Osteoblast (primary cell): Measurements from ENCODE around the gene FBXW9. TPM values are rescaled to one million over a fixed set of nuclear protein-coding genes. Genes with fewer than 3 reads are reported as not detected.

Source experiments
- DNase-seq: peaks from one replicate; pipeline ENCODE4 v3.0.0; 2011; ENCODE audit warnings: low spot score, mixed read lengths; ENCODE audit not compliant: insufficient read length; ENCODE audit errors: missing footprints
- H2AFZ ChIP-seq: 2 replicates; pipeline ENCODE4 v1.6.0; 2011; ENCODE audit warnings: mild to moderate bottlenecking, low read length
- H3K27ac ChIP-seq: 2 replicates; pipeline ENCODE4 v1.5.1; 2011; ENCODE audit warnings: mild to moderate bottlenecking, low read depth, low read length, moderate library complexity
- H3K27me3 ChIP-seq: 2 replicates; pipeline ENCODE4 v1.6.0; 2012; ENCODE audit warnings: mild to moderate bottlenecking, control low read depth, inconsistent platforms, low read length, moderate library complexity; ENCODE audit not compliant: insufficient read depth
- H3K36me3 ChIP-seq: 2 replicates; pipeline ENCODE4 v1.5.1; 2011; ENCODE audit warnings: mild to moderate bottlenecking, low read length, control low read depth, moderate library complexity; ENCODE audit not compliant: insufficient read depth
- H3K4me1 ChIP-seq: 2 replicates; pipeline ENCODE4 v1.5.1; 2011; ENCODE audit warnings: mild to moderate bottlenecking, low read length, control low read depth, moderate library complexity; ENCODE audit not compliant: insufficient read depth
- H3K4me2 ChIP-seq: 2 replicates; pipeline ENCODE4 v1.6.0; 2011; ENCODE audit warnings: mild to moderate bottlenecking, low read length; ENCODE audit not compliant: insufficient read depth
- H3K4me3 ChIP-seq: fragments of 200-600 bp; sonication (generic); 3 replicates; pipeline ENCODE4 v1.5.1; 2012; ENCODE audit warnings: mild to moderate bottlenecking, low read length, inconsistent platforms; ENCODE audit not compliant: insufficient read depth
- H3K79me2 ChIP-seq: 2 replicates; pipeline ENCODE4 v1.6.0; 2012; ENCODE audit warnings: mild to moderate bottlenecking, low read length, control low read depth, inconsistent platforms; ENCODE audit not compliant: insufficient read depth
- H3K9me3 ChIP-seq: 2 replicates; pipeline ENCODE4 v1.5.1; 2011; ENCODE audit warnings: low read depth, low read length, control low read depth
- H4K20me1 ChIP-seq: 2 replicates; pipeline ENCODE4 v1.6.0; 2012; ENCODE audit warnings: mild to moderate bottlenecking, low read length, control low read depth; ENCODE audit not compliant: insufficient read depth
- CTCF ChIP-seq: IDR thresholded peaks from 2 replicates; pipeline ENCODE4 v1.5.1; 2011; ENCODE audit warnings: mild to moderate bottlenecking, low read depth, low read length, moderate library complexity; ENCODE audit errors: extremely low read depth
- total RNA-seq: library from RNA; depleted of rRNA; stranded (reverse); fragments of >200 nt; gene quantifications from 2 replicates; pipeline ENCODE4 v1.2.3, GENCODE V29; 2012

FBXW9 gene
- total RNA-seq, 1 donor, result 18.5 TPM

GRCh38 chr19:12668346-12668745 lies 28.1 kb downstream of the FBXW9 start:
- H3K79me2 ChIP-seq, result peaks cover 47% of the 10 kb centered on the region
- DNase-seq, result peak; percentile 62
- peak overlapping the region; percentile 95 for H3K27ac ChIP-seq
- H3K4me1 ChIP-seq, result peaks cover 34% of the 10 kb centered on the region
- peaks cover 8% of the 10 kb centered on the region for H4K20me1 ChIP-seq
- H3K9me3 ChIP-seq, result no peaks in the 10 kb centered on the region
- peaks cover 23% of the 10 kb centered on the region for H3K36me3 ChIP-seq
- peak overlapping the region; percentile 89 for H3K4me2 ChIP-seq
- H3K27me3 ChIP-seq, result no peaks in the 10 kb centered on the region
- TF ChIP-seq CTCF, result no peak
- peak overlapping the region; percentile 80 for H3K4me3 ChIP-seq
- peak overlapping the region; percentile 90 for H2AFZ ChIP-seq

GRCh38 chr19:12667731-12668302 lies 28.6 kb downstream of the FBXW9 start:
- Histone ChIP-seq H3K4me3 (peak overlapping the region; percentile 80), H2AFZ (no peak overlapping the region), H3K36me3 (peaks cover 23% of the 10 kb centered on the region), H3K4me1 (peaks cover 34% of the 10 kb centered on the region), H3K79me2 (peaks cover 47% of the 10 kb centered on the region), H3K27ac (peak overlapping the region; percentile 95), H4K20me1 (peaks cover 5% of the 10 kb centered on the region), H3K9me3 (no peaks in the 10 kb centered on the region), H3K27me3 (no peaks in the 10 kb centered on the region), H3K4me2 (peak overlapping the region; percentile 100)
- TF ChIP-seq CTCF, result no peak
- peak; percentile 65 for DNase-seq

DNA sequence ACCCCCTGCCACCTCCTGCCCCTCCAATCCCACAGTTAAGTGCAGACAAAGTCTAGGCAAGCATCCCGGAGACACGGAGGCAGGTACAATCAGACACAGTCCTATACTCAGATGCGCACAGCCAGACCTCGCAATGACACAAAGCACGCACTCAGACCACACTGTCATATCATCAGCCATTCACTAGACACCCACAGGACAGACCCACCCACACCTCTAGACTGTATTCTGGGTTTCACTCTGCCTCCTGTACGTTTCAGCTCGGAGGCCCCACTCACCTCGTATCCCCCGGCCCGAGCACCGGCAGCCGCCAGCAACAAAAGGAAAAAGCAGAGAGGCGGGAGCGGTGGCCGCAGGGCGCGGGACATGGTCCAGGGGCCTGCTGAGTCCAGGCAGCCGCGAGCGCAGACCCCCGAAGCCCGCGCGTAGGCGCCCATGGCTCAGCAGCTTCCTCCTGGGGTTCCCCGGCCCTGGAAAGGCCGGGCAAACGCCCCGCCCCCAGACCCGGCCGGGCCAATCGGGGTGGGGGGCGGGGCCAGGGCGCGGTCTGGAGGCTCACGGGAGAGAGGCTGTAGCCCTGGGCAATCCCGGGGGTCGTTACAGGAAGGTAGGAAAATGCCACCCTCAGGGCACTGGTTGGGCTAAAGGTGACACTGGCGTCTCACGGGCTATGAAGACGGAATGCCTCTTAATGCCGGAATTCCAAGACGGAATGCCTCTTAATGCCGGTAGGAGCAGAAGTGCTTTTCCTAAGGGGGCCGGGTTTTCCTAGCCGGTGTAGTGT lies 30.0 kb downstream of the FBXW9 start, which contains the start of the genes MAN2B1 and WDR83:
Gene MAN2B1 (minus strand): TSS at position 478 of the 784 bp plus-strand sequence. CDS start 41 bp downstream, at position 437.
Gene WDR83 (plus strand): TSS at position 543 of the 784 bp plus-strand sequence. CDS start 2,984 bp downstream, outside the sequence.
- Histone ChIP-seq H3K4me3 (peak within 1 kb of the TSS; percentile 88), H3K4me1 (peaks cover 34% of the 10 kb centered on the region), H4K20me1 (no peaks in the 10 kb centered on the region), H2AFZ (peak within 1 kb of the TSS; percentile 90), H3K9me3 (no peaks in the 10 kb centered on the region), H3K79me2 (peaks cover 47% of the 10 kb centered on the region), H3K4me2 (peak within 1 kb of the TSS; percentile 100), H3K27ac (peak within 1 kb of the TSS; percentile 69), H3K36me3 (peaks cover 18% of the 10 kb centered on the region), H3K27me3 (no peaks in the 10 kb centered on the region)
- peak; percentile 99 for DNase-seq
- no peak for TF ChIP-seq CTCF
